Stimulated activated CD8-positive, alpha-beta memory T cell treated with anti-CD3 and anti-CD28 coated beads, Interleukin-2, amount 100 ng/mL, for 1 hour (primary cell): ENCODE data around the gene LMNB1.
"Not testable (repeated sequence)": the region's sequence is repeated elsewhere in the genome, so short reads cannot be mapped to it uniquely, and the experiment has no call there.

Experiments
- DNase-seq, 2 donors: peaks; one replicate each; pipeline ENCODE4 v3.0.0-alpha.2; 2020; ENCODE audit warnings: low read depth in 2 of 2

The LMNB1 gene

DNA sequence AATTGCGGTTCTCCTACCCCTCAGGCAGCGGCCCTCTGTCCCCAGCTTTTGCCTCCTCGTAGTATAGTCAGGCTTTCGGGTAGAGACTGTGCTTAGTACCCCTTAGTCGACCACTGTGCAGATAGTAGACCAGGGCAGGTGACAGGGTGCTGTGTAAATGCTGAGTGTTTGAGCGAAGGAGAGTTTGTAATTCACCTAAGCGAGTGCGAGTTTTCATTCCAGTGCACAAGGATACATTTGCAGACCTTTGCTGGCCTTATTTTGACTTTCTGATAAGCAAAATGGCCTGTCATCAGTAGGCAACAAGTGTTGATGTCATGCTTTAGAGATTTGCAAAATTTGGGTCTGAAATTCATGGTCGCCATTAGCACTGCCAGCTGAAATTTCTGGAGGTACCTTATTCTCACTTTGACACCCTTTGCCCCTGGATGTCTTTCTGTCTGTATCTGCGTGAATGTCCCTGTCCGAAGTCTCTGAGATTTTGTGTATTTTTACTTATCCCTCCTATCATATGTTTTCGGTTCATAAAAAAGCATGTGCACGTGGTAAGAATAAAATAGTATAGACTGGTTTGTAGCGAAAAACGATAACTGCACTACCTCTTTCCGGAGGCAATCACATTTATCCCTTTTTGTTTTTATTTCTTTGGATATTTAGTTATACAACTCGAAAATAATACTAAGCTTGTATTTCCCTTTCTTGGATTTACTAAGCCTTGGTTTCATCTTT is 1.9 kb downstream of the LMNB1 start:
- no peak for DNase-seq

- peak in 1 of 2 donors; percentile 16 for DNase-seq
These were observed 3.4 kb downstream of the LMNB1 start for GRCh38 chr5:126780165-126780827.

GRCh38 chr5:126788409-126788808 is 11.5 kb downstream of the LMNB1 start:
- DNase-seq, result not testable (repeated sequence)

- no peak for DNase-seq
These were observed 16.2 kb downstream of the LMNB1 start for GRCh38 chr5:126793097-126793496.

DNA sequence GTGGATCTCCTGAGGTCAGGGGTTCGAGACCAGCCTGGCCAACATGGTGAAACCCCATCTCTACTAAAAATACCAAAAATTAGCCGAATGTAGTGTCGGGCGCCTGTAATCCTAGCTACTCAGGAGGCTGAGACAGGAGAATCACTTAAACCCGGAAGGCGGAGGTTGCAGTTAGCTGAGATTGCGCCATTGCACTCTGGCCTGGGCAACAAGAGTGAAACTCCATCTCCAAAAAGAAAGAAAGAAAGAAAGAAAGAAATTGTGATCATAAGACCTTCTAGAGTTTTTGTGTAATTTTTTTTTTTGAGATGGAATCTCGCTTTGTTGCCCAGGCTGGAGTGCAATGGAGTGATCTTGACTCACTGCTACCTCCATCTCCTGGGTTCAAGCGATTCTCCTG is 16.7 kb downstream of the LMNB1 start:
- DNase-seq, result not testable (repeated sequence)

- no peak for DNase-seq
These were observed 17.4 kb downstream of the LMNB1 start for GRCh38 chr5:126794157-126794828.

DNA sequence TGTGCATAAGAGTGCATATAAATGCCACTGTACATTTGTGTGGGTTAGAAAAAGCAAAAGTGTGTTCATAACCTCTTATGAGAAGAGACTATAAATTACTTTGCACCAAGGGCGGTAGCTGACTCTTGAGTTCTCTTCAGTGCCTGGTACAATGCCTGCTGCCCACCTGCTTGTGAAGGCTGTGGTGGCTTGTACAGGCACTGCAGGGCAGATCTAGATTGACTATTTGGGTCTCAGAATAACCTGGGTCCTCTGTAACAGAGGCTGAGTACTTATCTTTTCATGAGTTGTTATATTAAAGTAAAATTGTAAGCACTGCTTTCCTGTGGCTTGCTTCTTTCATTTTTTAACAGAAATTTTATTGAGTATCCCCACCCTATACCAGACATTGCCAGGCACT is 22.8 kb downstream of the LMNB1 start:
- no peak for DNase-seq

DNA sequence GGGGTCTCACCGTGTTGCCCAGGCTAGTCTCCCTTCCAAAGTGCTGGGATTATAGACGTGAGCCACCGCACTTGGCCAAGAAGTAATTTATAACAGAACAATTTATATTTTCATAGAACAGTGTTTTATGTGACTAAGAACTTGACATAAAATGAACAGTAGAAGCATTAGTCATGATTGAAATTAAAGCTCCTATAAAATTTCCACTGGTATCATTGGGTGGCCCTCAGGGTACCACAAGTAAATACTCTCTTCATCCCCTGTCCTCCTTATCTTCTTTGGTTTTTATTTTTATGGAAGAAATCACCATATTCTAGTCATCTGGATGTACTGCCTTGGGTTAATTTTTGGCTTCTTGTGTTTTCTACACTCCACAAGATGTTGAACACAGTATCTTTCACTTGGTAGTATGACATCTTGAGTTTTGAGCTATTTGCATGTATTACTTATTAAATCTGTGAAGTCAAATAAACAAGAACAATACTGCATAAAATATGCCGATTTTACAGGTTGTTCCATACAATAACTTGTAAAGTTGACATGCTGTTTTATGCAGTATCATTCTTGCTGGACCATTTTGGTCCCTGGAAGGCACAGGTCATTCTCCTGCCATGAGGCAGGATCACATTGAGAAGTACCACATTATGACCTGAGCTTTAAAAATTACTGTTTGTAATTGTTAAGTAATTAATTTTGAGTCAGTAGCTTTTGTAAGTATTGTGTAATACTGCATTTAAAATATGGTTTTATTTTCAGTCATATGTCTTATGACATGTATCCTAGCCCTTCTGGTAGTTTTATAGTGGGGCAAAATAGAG is 24.4 kb downstream of the LMNB1 start:
- DNase-seq, result no peak

GRCh38 chr5:126801992-126802294 is 25.0 kb downstream of the LMNB1 start:
- no peak for DNase-seq

DNA sequence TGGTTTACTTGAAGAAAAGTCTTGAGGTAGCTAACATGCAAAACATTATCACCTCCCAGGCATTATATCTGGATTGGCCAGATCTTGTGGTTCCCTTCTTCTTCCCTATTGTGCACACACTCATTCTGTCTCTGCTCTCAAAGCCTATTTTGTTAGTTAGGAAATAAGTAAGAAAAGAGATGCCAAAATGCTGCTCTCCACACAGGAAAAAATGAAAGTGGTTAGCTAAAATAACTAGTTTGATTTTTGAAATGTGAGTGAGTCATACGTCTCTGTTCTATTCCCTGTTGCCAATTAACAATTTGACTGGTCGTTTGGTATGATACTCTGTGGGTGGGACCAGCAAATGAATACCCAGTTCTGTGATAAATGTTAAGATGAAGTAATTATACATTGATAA is 28.1 kb downstream of the LMNB1 start:
- no peak for DNase-seq

DNA sequence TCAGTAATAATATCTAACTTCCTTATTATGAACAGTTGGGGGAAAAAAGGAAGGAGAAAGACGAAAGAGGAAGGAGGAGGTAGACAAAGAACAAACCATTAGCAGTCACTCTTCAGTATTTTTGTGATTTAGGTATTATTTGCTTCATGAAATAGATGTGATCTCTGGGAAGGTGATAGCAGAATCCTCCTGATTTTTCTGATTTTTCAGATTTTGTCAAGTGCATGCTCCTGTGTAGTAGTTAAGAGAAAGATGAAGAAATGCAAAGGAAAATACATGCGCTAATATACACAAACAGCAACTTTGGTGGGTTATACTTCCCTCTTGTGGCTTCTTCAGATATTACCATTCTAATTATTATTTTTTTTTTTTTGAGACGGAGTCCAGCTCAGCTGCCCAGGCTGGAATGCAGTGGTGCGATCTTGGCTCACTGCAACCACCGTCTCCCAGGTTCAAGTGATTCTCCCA is 31.6 kb downstream of the LMNB1 start:
- no peak for DNase-seq

- no peak for DNase-seq
These were observed 33.0 kb downstream of the LMNB1 start for GRCh38 chr5:126809916-126810315.

DNA sequence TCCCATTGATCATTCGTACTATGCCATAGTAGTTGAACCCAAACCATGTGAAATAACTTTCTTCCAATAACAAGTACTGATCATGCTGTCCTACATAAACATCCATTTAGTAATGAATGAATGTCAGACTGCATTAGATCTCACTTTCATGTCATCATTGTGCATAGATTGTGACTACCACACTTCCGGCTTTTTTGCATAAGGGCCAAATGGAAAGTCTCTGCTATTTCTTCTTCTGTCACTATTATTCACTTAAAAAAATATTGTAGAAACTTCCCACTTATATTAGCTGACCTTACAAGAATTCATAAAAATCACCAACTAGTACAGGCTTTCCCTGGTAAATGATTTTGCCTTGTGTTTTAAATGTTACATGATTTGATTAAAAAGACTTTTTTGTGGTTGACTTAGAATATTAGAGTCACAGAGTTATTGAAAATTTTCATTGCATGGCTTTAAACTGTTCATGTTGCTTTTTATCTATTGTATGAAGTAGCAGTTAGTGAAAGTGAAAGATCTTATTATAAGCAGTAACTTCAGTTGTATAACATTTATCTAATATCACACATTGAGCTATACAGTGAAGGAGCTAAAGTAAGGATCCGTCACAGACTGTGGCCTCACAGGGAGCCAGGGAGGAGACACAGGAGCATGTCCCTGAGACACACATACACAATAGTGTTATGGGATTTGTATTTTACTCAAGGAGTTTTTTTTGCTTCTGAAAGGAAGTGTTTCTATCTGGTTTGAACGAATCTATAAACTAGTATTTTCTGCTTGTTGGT is 33.9 kb downstream of the LMNB1 start:
- no peak for DNase-seq

GRCh38 chr5:126811515-126812198 is 34.7 kb downstream of the LMNB1 start:
- no peak for DNase-seq

DNA sequence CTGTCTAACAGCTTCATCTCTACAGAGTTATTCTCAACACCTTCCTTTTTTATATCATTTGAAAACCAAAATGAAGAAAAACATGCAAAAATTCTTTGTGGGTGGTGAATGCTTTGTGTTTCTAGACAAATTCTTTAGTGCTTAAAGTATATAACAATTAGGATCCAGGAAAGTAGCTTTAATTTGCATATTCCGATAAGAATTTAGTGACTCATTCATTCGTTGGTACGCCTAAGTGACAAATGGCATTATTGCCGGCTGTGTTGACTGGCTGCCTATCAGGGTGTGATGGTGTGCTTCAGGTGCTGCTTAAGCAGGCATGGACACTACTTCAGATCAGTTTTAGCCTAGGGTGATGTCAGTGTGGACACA is 35.2 kb downstream of the LMNB1 start:
- DNase-seq, result no peak

DNA sequence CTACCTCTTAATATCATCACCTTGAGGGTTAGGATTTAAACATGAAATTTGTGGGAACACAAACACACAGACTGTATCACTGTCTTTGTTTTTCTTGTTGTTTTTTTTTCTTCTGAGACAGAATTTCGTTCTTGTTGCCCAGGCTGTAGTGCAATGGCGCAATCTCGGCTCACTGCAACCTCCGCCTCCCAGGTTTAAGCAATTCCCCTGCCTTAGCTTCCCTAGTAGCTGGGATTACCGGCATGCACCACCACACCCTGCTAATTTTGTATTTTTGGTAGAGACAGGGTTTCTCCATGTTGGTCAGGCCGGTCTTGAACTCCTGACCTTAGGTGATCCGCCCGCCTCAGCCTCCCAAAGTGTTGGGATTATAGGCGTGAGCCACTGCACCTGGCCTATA is 36.9 kb downstream of the LMNB1 start:
- DNase-seq, result not testable (repeated sequence)

GRCh38 chr5:126814721-126815404 is 37.9 kb downstream of the LMNB1 start:
- no peak for DNase-seq

GRCh38 chr5:126816649-126817048 is 39.7 kb downstream of the LMNB1 start:
- no peak for DNase-seq

GRCh38 chr5:126818736-126819135 is 41.8 kb downstream of the LMNB1 start:
- DNase-seq, result no peak

GRCh38 chr5:126819253-126819652 is 42.3 kb downstream of the LMNB1 start:
- DNase-seq, result no peak
